Endodermal cell (in vitro differentiated cells): Measurements from ENCODE around the gene CEP95. TPM values are rescaled to one million over a fixed set of nuclear protein-coding genes. Genes with fewer than 3 reads are reported as not detected.
A peak's percentile ranks its signal among the peaks of the same experiment; 100 is the strongest.

ENCODE experiments used
- DNase-seq: peaks from one replicate; pipeline ENCODE4 v3.0.0-alpha.2; 2017
- H3K27ac ChIP-seq: 2 replicates; pipeline ENCODE4 v1.5.1; 2013; ENCODE audit warnings: mild to moderate bottlenecking, low read depth, low read length, moderate library complexity
- H3K27me3 ChIP-seq: 2 replicates; pipeline ENCODE4 v1.6.1; 2013; ENCODE audit warnings: mild to moderate bottlenecking, low read length, moderate library complexity; ENCODE audit not compliant: insufficient read depth, control insufficient read depth, poor library complexity, severe bottlenecking
- H3K36me3 ChIP-seq: 2 replicates; pipeline ENCODE4 v1.7.0; 2013; ENCODE audit warnings: mild to moderate bottlenecking, low read length, moderate library complexity; ENCODE audit not compliant: control insufficient read depth, insufficient read depth
- H3K4me1 ChIP-seq: one replicate; pipeline ENCODE4 v1.7.0; 2013; ENCODE audit warnings: low read length; ENCODE audit not compliant: control insufficient read depth, insufficient read depth
- H3K4me3 ChIP-seq: 2 replicates; pipeline ENCODE4 v1.5.1; 2013; ENCODE audit warnings: mild to moderate bottlenecking, low read length, moderate library complexity
- H3K9ac ChIP-seq: 2 replicates; pipeline ENCODE4 v1.6.1; 2013; ENCODE audit warnings: mild to moderate bottlenecking, low read length, moderate library complexity; ENCODE audit not compliant: poor library complexity, severe bottlenecking; ENCODE audit errors: extremely low read depth
- H3K9me3 ChIP-seq: 2 replicates; pipeline ENCODE4 v1.6.1; 2013; ENCODE audit warnings: mild to moderate bottlenecking, low read length, moderate library complexity; ENCODE audit not compliant: control insufficient read depth
- H3K27ac Mint-ChIP-seq: 2 replicates; pipeline ENCODE4 v1.8.0; 2020; ENCODE audit warnings: mixed read lengths
- H3K27me3 Mint-ChIP-seq: 2 replicates; pipeline ENCODE4 v1.8.0; 2021; ENCODE audit warnings: mild to moderate bottlenecking, mixed read lengths; ENCODE audit not compliant: insufficient read depth
- H3K36me3 Mint-ChIP-seq: 2 replicates; pipeline ENCODE4 v1.8.0; 2020; ENCODE audit warnings: low read depth, mixed read lengths
- H3K4me1 Mint-ChIP-seq: 2 replicates; pipeline ENCODE4 v1.8.0; 2020; ENCODE audit warnings: mixed read lengths
- H3K4me3 Mint-ChIP-seq: 2 replicates; pipeline ENCODE4 v1.8.0; 2020; ENCODE audit warnings: mild to moderate bottlenecking, moderate library complexity, mixed read lengths
- H3K9me3 Mint-ChIP-seq: 2 replicates; pipeline ENCODE4 v1.8.0; 2020; ENCODE audit warnings: mild to moderate bottlenecking, mixed read lengths
- CTCF ChIP-seq: fragments of 200-600 bp; sonication (generic); conservative IDR thresholded peaks from 2 replicates; pipeline ENCODE4 v1.5.0; 2021; ENCODE audit warnings: antibody characterized with exemption, mild to moderate bottlenecking
- WGBS, 2 experiments: methylation state at CpG; one replicate each; pipeline versions ENCODE4 v1.1.5 to v1.1.7; 2013; ENCODE audit warnings: missing lambda C conversion rate in 2 of 2, mixed read lengths in 1 of 2; ENCODE audit not compliant: insufficient coverage in 1 of 2, insufficient read length in 1 of 2; 5-methylcytosine and 5-hydroxymethylcytosine counted together
- long read RNA-seq, 4 experiments: library from polyadenylated mRNA in 2 of 4; library from RNA in 1 of 4; library from capped mRNA in 1 of 4; stranded (forward) in 3 of 4; unstranded in 1 of 4; transcript quantifications; one replicate each; pipeline ENCODE4 v2.0.0, GENCODE V29; 2020 to 2021; ENCODE audit warnings: inconsistent platforms in 1 of 4
- polyA plus RNA-seq, 2 experiments: library from polyadenylated mRNA; stranded (reverse); fragments of 50-300 nt; gene quantifications; one replicate each; pipeline ENCODE4 v1.2.3, GENCODE V29; 2013
- total RNA-seq, 2 donors: library from RNA; stranded (reverse); fragmentation: NEBNext Ultra II Directional in 1 of 2; extraction: Animal tissue kit (Norgen Biotek cat#: 25700) in 1 of 2; gene quantifications; 2 replicates in 1 of 2; 3 replicates in 1 of 2; pipeline ENCODE4 v1.2.1, GENCODE V29; 2021

The CEP95 gene, protein sequence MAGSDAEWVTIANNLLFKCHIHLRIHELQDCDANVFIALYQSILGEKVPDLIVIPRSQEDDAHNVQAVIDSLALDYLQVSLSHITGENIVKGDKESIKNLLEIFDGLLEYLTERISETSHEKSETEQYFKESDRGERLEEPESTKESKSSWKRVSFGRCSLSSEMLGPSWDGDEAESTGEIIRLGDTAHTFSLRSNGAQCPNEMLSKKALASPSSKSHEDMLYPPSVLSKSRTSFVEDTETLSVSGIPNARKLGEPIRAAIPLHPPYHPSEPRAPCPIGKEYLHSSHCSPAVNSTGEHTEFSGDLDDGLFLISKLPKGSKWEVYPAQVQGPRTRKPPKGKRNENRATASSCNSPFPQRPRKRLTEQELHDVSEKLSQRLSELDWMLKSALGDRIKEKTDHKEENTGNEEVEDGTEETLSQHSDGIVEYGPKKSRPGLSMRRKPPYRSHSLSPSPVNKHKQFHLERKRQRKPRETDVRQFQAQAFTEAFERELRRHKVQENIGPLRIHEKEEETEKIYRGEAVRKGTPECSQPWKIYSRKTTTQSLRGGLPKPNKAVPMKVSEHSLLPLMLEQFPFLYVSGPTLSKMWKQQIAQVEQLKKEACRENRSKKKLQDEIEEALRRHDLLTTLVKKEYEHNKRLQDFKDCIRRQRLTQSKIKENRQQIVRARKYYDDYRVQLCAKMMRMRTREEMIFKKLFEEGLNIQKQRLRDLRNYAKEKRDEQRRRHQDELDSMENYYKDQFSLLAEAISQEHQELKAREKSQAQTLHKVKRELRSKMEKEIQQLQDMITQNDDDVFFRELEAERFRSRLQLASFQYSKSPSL
- total RNA-seq, result 10 to 100 TPM; 75.5 to 93.9 TPM
- 77.4 TPM for polyA plus RNA-seq (2013, experiment 1 of 2)
- 74.6 TPM for polyA plus RNA-seq (2013, experiment 2 of 2)
- long read RNA-seq, experiment 1, partial matches to known transcripts, result 7 of 15 reads
- long read RNA-seq, experiment 1, other reads (novel, unspliced or antisense), result 5 of 15 reads
- long read RNA-seq, experiment 2, transcript CEP95-203 (20 exons, 3,139 nt), result major isoform, 19 of 48 reads
- long read RNA-seq, experiment 2, partial matches to known transcripts, result 8 of 48 reads
- long read RNA-seq, experiment 2, other reads (novel, unspliced or antisense), result 21 of 48 reads
- long read RNA-seq, experiment 3, transcript CEP95-203 (20 exons, 3,139 nt), result major isoform, 57 of 135 reads
- long read RNA-seq, experiment 3, partial matches to known transcripts, result 19 of 135 reads
- long read RNA-seq, experiment 3, other reads (novel, unspliced or antisense), result 55 of 135 reads
- long read RNA-seq, experiment 4, partial matches to known transcripts, result 35 of 47 reads
- long read RNA-seq, experiment 4, other reads (novel, unspliced or antisense), result 9 of 47 reads

- Histone ChIP-seq H3K27ac (peak within 1 kb of the TSS; percentile 99), H3K9me3 (no peaks in the 10 kb centered on the region), H3K9ac (peak within 1 kb of the TSS; percentile 100), H3K4me3 (peak within 1 kb of the TSS; percentile 100), H3K4me1 (peaks cover 6% of the 10 kb centered on the region), H3K27me3 (no peaks in the 10 kb centered on the region), H3K36me3 (peaks cover 65% of the 10 kb centered on the region)
- H3K36me3 Mint-ChIP-seq, result peaks cover 71% of the 10 kb centered on the region
- no peak for TF ChIP-seq CTCF
- WGBS, 2 experiments, result 0% methylated on average over 49 to 77 of the region's 77 CpGs
- no peak for DNase-seq
- H3K9me3 Mint-ChIP-seq, result peaks cover 3% of the 10 kb centered on the region
- peak within 1 kb of the TSS; percentile 100 for H3K4me3 Mint-ChIP-seq
- H3K27ac Mint-ChIP-seq, result peak within 1 kb of the TSS; percentile 100
- peaks cover 32% of the 10 kb centered on the region for H3K4me1 Mint-ChIP-seq
- H3K27me3 Mint-ChIP-seq, result no peaks in the 10 kb centered on the region
Measured at GRCh38 chr17:64506576-64507412, at the start of gene CEP95. Gene CEP95 (plus strand): TSS chr17:64506977. CDS start chr17:64507098, 121 bp downstream.

- Histone ChIP-seq H3K9ac (no peak overlapping the region), H3K27me3 (no peaks in the 10 kb centered on the region), H3K4me3 (no peak overlapping the region), H3K4me1 (no peaks in the 10 kb centered on the region), H3K36me3 (no peaks in the 10 kb centered on the region), H3K9me3 (no peaks in the 10 kb centered on the region), H3K27ac (no peak overlapping the region)
- no peak for TF ChIP-seq CTCF
- H3K36me3 Mint-ChIP-seq, result no peaks in the 10 kb centered on the region
- 91 to 92% methylated on average over 7 of the region's 7 CpGs for WGBS, 2 experiments
- H3K9me3 Mint-ChIP-seq, result no peaks in the 10 kb centered on the region
- H3K4me1 Mint-ChIP-seq, result no peaks in the 10 kb centered on the region
- no peak overlapping the region for H3K4me3 Mint-ChIP-seq
- H3K27ac Mint-ChIP-seq, result no peak overlapping the region
- no peak for DNase-seq
- no peaks in the 10 kb centered on the region for H3K27me3 Mint-ChIP-seq
Measured at GRCh38 chr17:64457156-64457555, 49.6 kb upstream of the CEP95 start.
